ENCODE data around the gene ART3.

The ART3 gene

GRCh38 chr4:76127754-76128153, 53.2 kb downstream of the ART3 start:
- Histone ChIP-seq H3K4me3 (ENCODE audit: low read depth in 1 of 2, low read length in 1 of 2) (no peak overlapping the region), H3K27ac (no peak overlapping the region), H3K27me3 (no peaks in the 10 kb centered on the region), H3K36me3 (peaks cover 28% of the 10 kb centered on the region), H3K9me3 (no peaks in the 10 kb centered on the region), H3K4me1 (ENCODE audit: control insufficient read depth in 1 of 2, insufficient read depth in 1 of 2, low read depth in 1 of 2, low read length in 1 of 2) (no peaks in the 10 kb centered on the region)
- TF ChIP-seq CTCF (IDR thresholded peaks at IDR 0.05) = no peak

DNA sequence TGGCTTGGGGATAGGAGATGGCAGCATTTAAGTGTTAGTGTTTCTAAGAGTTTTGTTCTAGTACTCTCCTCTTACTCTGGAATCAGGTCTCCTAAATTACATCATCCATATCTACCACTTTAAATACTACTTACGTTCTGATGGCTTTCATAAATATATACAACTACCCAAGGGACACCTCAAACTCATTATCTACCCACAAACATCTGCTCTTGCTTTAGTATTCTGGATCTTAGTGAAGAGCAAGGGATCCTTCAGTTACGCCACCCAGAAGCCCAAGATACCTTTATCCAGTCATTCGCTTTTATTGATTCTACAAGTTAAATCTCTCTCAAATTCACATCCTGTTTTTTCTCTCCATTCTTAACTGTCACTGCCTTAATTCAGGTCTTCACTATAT, 66.7 kb downstream of the ART3 start:
- Histone ChIP-seq H3K27ac (no peak overlapping the region), H3K27me3 (no peaks in the 10 kb centered on the region), H3K9me3 (no peaks in the 10 kb centered on the region), H3K4me1 (ENCODE audit: control insufficient read depth in 1 of 2, insufficient read depth in 1 of 2, low read depth in 1 of 2, low read length in 1 of 2) (no peaks in the 10 kb centered on the region), H3K36me3 (peaks cover 30% of the 10 kb centered on the region), H3K4me3 (ENCODE audit: low read depth in 1 of 2, low read length in 1 of 2) (no peak overlapping the region)
- TF ChIP-seq CTCF (IDR thresholded peaks at IDR 0.05) = no peak

- TF ChIP-seq CTCF (IDR thresholded peaks at IDR 0.05) = no peak
- H3K4me3 ChIP-seq (ENCODE audit: low read depth in 1 of 2, low read length in 1 of 2) = no peak overlapping the region
- H3K36me3 ChIP-seq = peaks cover 15% of the 10 kb centered on the region
- H3K9me3 ChIP-seq = no peaks in the 10 kb centered on the region
- no peaks in the 10 kb centered on the region for H3K27me3 ChIP-seq
- H3K27ac ChIP-seq = no peak overlapping the region
- peaks cover 9 to 11% of the 10 kb centered on the region in 2 experiments for H3K4me1 ChIP-seq (ENCODE audit: control insufficient read depth in 1 of 2, insufficient read depth in 1 of 2, low read depth in 1 of 2, low read length in 1 of 2)
Observed at GRCh38 chr4:76144546-76144945, 70.0 kb downstream of the ART3 start.

- H3K27ac ChIP-seq = peak overlapping the region; percentile 81
- no peaks in the 10 kb centered on the region for H3K9me3 ChIP-seq
- peak overlapping the region; percentile 78 to 93 for H3K4me3 ChIP-seq (ENCODE audit: low read depth in 1 of 2, low read length in 1 of 2)
- no peaks in the 10 kb centered on the region for H3K27me3 ChIP-seq
- peaks cover 3% of the 10 kb centered on the region for H3K36me3 ChIP-seq
- no peak for TF ChIP-seq CTCF (IDR thresholded peaks at IDR 0.05)
- H3K4me1 ChIP-seq (ENCODE audit: control insufficient read depth in 1 of 2, insufficient read depth in 1 of 2, low read depth in 1 of 2, low read length in 1 of 2) = peaks cover 9 to 11% of the 10 kb centered on the region in 2 experiments
Observed at GRCh38 chr4:76147454-76148141, 73.1 kb downstream of the ART3 start.

GRCh38 chr4:76148142-76148865, 73.8 kb downstream of the ART3 start, which contains the start of gene NUP54:
NUP54 (minus strand) TSS chr4:76148397; CDS start chr4:76148374, 23 bp downstream.
- no peaks in the 10 kb centered on the region for H3K27me3 ChIP-seq
- no peak for TF ChIP-seq CTCF (IDR thresholded peaks at IDR 0.05)
- H3K9me3 ChIP-seq = no peaks in the 10 kb centered on the region
- H3K4me3 ChIP-seq (ENCODE audit: low read depth in 1 of 2, low read length in 1 of 2) = peak within 1 kb of the TSS; percentile 78 to 93
- peaks cover 9 to 11% of the 10 kb centered on the region in 2 experiments for H3K4me1 ChIP-seq (ENCODE audit: control insufficient read depth in 1 of 2, insufficient read depth in 1 of 2, low read depth in 1 of 2, low read length in 1 of 2)
- H3K27ac ChIP-seq = peak within 1 kb of the TSS; percentile 81
- H3K36me3 ChIP-seq = no peaks in the 10 kb centered on the region
